Activated naive CD4-positive, alpha-beta T cell treated with anti-CD3 and anti-CD28 coated beads for 36 hours (primary cell): ENCODE measurements around the gene CPLX3. TPM values are rescaled to one million over a fixed set of nuclear protein-coding genes. Genes with fewer than 3 reads are reported as not detected.

Source experiments
- CTCF ChIA-PET: fragments of 350-600 bp; sonication (Branson Sonifier 250); formaldehyde crosslinking; loops from one replicate; lab custom pipeline; 2021; ENCODE audit warnings: antibody characterized with exemption; lab: Charles Lee
- DNase-seq: peaks from one replicate; pipeline ENCODE4 v3.0.0-alpha.2; 2020
- H3K27ac Mint-ChIP-seq: one replicate; pipeline ENCODE4 v1.8.0; 2021; ENCODE audit warnings: mild to moderate bottlenecking, mixed read lengths
- H3K27me3 Mint-ChIP-seq: one replicate; pipeline ENCODE4 v1.8.0; 2021; ENCODE audit warnings: low read depth, mixed read lengths
- H3K36me3 Mint-ChIP-seq: one replicate; pipeline ENCODE4 v1.8.0; 2021; ENCODE audit warnings: low read depth, mixed read lengths
- H3K4me1 Mint-ChIP-seq: one replicate; pipeline ENCODE4 v1.8.0; 2021; ENCODE audit warnings: low read depth, mixed read lengths
- H3K4me3 Mint-ChIP-seq: one replicate; pipeline ENCODE4 v1.8.0; 2021; ENCODE audit warnings: mild to moderate bottlenecking, moderate library complexity, mixed read lengths
- H3K9me3 Mint-ChIP-seq: one replicate; pipeline ENCODE4 v1.8.0; 2021; ENCODE audit warnings: mixed read lengths
- intact Hi-C: fragments of 100-400 bp; cut with micrococcal nuclease; formaldehyde crosslinking; loops from one replicate; pipeline ENCODE4 v1.15.1; 2023
- total RNA-seq, 2 experiments: library from RNA; stranded (reverse); gene quantifications; one replicate each; pipeline ENCODE4 v1.2.3, GENCODE V29; 2021

The CPLX3 gene, protein sequence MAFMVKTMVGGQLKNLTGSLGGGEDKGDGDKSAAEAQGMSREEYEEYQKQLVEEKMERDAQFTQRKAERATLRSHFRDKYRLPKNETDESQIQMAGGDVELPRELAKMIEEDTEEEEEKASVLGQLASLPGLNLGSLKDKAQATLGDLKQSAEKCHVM
- not detected for total RNA-seq

DNA sequence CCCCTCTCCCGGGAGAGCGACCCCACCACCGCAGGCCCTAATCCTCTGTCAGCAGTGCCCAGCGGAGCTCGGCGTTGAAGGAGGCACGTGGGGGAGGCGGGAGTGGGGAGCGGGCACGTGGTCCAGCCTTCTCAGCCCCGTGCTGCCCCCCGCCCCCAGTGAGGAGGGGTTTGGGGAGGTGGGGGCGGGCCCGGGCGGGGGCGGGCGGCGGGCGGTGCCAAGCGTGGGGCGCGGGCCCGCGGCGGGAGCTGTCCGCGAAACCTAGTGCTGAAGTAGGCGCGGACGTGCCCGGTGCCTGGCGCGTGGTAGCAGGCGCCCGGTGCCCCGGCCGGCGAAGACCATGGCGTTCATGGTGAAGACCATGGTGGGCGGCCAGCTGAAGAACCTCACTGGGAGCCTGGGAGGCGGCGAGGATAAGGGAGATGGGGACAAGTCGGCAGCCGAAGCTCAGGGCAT lies at the start of gene CPLX3:
TSS of gene CPLX3 (plus strand) at position 264 of the 456 bp plus-strand sequence. CDS start at position 341, 77 bp downstream.
- CTCF ChIA-PET, result interaction anchor here (0.5 to 2.3 kb wide), 8 partner anchors 19 to 374 kb away, joined by 3 to 5 read pairs (median 3); no protein-coding TSS in a partner anchor
- Mint-ChIP-seq H3K4me1 (peaks cover 6% of the 10 kb centered on the region), H3K9me3 (no peaks in the 10 kb centered on the region), H3K4me3 (no peak within 1 kb of the TSS), H3K27ac (no peak within 1 kb of the TSS), H3K27me3 (peaks cover 21% of the 10 kb centered on the region), H3K36me3 (no peaks in the 10 kb centered on the region)
- intact Hi-C loops, result loop anchor here (5.0 kb wide), 1 partner anchor 171 kb away; the partner anchor contains the start of gene SCAMP5
- peak; percentile 53 for DNase-seq

DNA sequence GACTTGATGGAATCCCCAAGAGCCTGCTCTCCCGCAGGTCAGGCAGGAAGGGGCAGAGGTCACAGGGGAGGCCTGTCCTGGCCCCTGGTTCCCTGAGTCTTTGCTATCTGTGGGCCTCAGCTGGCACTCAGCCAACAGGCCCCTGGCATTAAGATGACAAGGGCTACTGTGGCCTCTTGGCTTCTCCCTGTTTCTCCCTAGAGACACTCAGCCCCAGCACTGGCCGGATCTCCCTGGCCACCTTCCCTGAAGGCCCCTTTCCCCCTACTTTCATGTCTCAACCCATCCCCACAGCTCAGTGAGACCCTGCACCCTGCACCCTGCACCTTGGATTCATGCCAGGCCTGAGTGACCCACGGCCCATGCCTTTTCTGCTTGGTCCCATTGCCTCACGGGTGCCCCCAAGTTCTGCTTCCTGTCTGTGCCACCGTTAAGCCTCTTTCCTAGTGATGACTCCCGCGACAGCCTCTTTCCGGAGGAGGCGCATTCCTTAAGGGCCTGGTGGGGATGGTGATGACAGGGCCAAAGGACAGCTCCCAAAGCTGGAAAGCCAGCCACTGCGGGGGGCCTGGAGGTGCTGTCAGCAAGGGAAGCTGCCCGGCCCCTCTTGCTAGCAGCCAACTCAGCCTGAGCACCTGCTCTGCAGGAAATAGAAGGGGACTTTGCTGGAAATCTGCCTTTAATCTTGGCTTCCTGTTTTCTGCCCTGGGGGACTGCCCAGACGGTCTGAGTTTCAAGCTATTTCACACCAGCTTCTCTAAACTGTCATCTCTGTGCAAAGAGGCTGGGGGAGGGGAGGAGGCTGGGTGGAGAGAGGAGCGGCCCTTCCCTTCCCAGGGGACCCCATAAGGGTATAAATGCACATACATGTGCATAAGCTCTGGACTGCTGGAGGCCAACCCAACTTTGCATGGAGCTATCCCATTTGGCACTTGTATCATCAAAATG lies 49.3 kb upstream of the CPLX3 start:
- Mint-ChIP-seq H3K36me3 (peaks cover 12% of the 10 kb centered on the region), H3K27me3 (no peaks in the 10 kb centered on the region), H3K27ac (peak overlapping the region; percentile 96), H3K4me1 (peaks cover 75% of the 10 kb centered on the region), H3K4me3 (peak overlapping the region; percentile 90), H3K9me3 (no peaks in the 10 kb centered on the region)
- intact Hi-C loops, result loop anchor here (1.0 to 2.0 kb wide), 3 partner anchors 11 to 394 kb away; partner anchors contain the start of gene COX5A
- DNase-seq, result peak; percentile 90
- CTCF ChIA-PET, result interaction anchor here (0.6 to 29.5 kb wide), 11 partner anchors 1 to 231 kb away, joined by 3 to 1193 read pairs (median 6); partner anchors contain the start of gene CSK

DNA sequence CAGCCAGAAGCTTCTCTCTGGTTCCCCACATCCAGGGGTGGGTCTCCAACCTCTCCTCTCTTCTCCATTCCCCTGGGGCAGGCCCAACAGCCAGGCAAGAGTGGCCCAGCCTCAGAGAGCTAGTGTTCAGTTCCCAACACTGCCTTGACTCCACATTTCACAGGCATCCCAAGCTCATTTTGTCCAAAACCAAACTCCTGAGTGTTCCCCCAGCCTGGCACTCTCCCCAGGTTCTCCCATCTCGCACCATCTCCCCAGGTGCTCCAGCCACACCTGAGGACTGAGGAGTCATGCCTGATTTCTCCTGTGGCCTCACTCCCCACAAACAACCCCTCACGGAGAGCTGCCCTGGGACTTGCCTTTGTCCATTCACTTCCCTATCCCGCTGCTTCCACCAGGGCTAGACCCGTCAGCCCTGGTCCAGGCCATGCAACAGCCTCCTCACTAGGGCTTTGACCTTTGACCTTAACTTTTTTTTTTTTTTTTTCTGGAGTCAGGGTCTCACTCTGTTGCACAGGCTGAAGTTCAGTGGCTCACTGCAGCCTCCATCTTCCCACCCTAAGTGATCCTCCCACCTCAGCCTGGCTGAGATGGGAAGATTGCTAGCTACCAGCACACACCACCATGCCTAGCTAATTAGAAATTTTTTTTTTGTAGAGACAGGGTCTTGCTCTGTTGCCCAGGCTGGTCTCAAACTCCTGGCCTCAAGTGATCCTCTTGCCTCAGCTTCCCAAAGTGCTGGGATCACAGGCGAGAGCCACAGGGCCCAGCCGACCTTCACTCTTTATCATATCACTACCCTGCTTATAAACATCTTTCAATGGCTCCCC lies 48.4 kb upstream of the CPLX3 start:
- intact Hi-C loops, result loop anchor here (1.0 to 2.0 kb wide), 3 partner anchors 10 to 395 kb away; partner anchors contain the start of gene COX5A
- Mint-ChIP-seq H3K4me3 (peak overlapping the region; percentile 90), H3K27me3 (no peaks in the 10 kb centered on the region), H3K9me3 (no peaks in the 10 kb centered on the region), H3K4me1 (peaks cover 72% of the 10 kb centered on the region), H3K27ac (peak overlapping the region; percentile 96), H3K36me3 (peaks cover 17% of the 10 kb centered on the region)
- DNase-seq, result peak; percentile 19
- CTCF ChIA-PET, result interaction anchor here (0.7 to 29.5 kb wide), 11 partner anchors 1 to 161 kb away, joined by 3 to 1193 read pairs (median 6); partner anchors contain the start of gene CSK

DNA sequence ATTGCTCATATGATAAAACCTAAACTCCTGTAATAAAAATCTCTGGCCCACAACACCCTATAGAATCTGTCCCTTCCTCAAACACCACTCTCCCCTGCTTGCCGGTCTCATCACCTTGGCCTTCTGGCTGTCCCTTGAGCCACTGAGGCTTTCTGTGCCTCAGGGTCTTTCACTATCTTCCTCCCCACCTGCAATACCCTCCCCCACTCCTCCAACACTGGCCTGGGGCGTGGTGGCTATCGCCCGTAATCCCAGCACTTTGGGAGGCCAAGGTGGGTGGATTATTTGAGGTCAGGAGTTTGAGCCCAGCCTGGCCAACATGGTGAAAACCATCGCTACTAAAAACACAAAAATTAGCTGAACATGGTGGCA lies 47.8 kb upstream of the CPLX3 start:
- no peak for DNase-seq
- H3K4me1 Mint-ChIP-seq, result peaks cover 69% of the 10 kb centered on the region
- H3K36me3 Mint-ChIP-seq, result peaks cover 23% of the 10 kb centered on the region
- intact Hi-C loops, result no loop called here
- no peaks in the 10 kb centered on the region for H3K9me3 Mint-ChIP-seq
- H3K4me3 Mint-ChIP-seq, result no peak overlapping the region
- CTCF ChIA-PET, result interaction anchor here (0.7 to 29.5 kb wide), 11 partner anchors 0 to 172 kb away, joined by 3 to 1193 read pairs (median 5); partner anchors contain the start of gene CSK
- H3K27me3 Mint-ChIP-seq, result no peaks in the 10 kb centered on the region
- H3K27ac Mint-ChIP-seq, result peak overlapping the region; percentile 96

DNA sequence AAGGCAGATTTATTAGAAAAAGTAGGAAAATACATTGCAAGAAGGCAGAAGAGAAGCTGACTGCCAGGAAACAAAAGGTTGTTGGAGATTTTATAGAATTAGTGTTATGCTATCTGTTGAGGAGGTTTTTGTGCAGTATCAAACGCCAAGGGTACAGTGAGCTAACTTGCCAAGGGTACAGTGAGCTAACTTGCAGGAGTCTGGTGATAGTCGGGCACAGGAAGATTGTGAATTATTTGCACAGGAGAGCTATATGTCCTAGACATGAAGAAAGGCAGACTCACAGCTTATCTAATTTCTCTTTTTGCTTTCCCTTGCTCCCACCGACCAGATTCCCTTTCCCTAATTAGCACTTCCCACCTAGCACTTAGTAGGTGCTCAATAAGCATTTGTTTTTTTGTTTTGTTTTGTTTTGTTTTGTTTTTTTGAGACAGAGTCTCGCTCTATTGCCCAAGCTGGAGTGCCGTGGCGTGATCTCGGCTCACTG lies 47.2 kb upstream of the CPLX3 start:
- DNase-seq, result no peak
- intact Hi-C loops, result no loop called here

DNA sequence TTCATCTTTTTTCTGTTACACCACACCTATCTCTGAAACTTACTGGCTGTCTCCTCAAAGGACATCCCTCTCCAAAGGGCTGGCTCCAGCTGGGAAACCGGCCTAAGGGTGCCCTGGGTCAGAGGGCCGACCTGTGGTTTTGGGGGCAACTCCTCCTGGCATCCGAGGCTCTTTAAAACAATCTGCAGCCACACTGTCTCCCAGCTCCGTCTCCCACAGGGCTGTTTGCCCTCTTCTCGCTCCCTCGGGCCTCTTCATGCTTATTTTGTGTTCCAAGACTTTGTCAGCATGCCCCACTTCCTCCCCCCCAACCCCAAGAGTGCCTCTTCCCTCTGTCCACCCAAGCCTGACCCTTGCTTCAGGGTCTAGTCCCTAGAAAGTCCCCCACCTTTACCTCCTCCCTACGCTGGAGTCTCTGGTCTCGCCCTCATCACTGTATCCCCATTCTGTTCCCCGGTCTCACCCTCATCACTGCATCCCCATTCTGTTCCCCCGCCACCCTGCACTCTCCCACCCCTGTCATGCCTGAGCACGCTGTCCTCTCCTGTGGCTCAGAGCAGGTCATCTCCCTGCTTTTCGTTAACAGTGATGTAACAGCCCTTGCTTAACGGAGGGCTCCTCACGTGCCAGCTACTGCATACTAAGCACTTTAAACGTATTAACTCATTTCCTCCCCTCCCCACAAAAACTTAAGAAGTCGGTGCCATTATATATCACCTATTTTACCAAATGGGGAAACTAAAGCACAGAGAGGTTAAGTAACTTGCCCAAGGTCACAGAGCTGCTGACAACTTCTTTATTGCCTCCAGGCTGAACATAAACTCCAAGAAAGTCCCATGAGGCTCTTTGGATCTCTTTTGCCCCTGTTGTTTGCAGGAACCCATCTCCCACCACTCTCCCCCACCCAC lies 45.6 kb upstream of the CPLX3 start:
- Mint-ChIP-seq H3K27me3 (no peaks in the 10 kb centered on the region), H3K36me3 (peaks cover 44% of the 10 kb centered on the region), H3K9me3 (no peaks in the 10 kb centered on the region), H3K27ac (peak overlapping the region; percentile 96), H3K4me3 (peak overlapping the region; percentile 84), H3K4me1 (peaks cover 53% of the 10 kb centered on the region)
- intact Hi-C loops, result loop anchor here (1.0 to 10.0 kb wide), 3 partner anchors 20 to 844 kb away; partner anchors contain the start of genes SNUPN and ULK3
- CTCF ChIA-PET, result interaction anchor here (0.6 to 29.5 kb wide), 12 partner anchors 2 to 371 kb away, joined by 3 to 1193 read pairs (median 4); partner anchors contain the start of genes CSK and ULK3
- DNase-seq, result peak; percentile 78

More for the DNA sequence above, 47.2 kb upstream of the CPLX3 start:
- Mint-ChIP-seq H3K27me3 (no peaks in the 10 kb centered on the region), H3K9me3 (no peaks in the 10 kb centered on the region), H3K36me3 (peaks cover 28% of the 10 kb centered on the region), H3K4me3 (peak overlapping the region; percentile 84), H3K4me1 (peaks cover 63% of the 10 kb centered on the region), H3K27ac (peak overlapping the region; percentile 96)
- CTCF ChIA-PET, result interaction anchor here (0.6 to 29.5 kb wide), 11 partner anchors 1 to 233 kb away, joined by 3 to 1193 read pairs (median 5); partner anchors contain the start of gene CSK

DNA sequence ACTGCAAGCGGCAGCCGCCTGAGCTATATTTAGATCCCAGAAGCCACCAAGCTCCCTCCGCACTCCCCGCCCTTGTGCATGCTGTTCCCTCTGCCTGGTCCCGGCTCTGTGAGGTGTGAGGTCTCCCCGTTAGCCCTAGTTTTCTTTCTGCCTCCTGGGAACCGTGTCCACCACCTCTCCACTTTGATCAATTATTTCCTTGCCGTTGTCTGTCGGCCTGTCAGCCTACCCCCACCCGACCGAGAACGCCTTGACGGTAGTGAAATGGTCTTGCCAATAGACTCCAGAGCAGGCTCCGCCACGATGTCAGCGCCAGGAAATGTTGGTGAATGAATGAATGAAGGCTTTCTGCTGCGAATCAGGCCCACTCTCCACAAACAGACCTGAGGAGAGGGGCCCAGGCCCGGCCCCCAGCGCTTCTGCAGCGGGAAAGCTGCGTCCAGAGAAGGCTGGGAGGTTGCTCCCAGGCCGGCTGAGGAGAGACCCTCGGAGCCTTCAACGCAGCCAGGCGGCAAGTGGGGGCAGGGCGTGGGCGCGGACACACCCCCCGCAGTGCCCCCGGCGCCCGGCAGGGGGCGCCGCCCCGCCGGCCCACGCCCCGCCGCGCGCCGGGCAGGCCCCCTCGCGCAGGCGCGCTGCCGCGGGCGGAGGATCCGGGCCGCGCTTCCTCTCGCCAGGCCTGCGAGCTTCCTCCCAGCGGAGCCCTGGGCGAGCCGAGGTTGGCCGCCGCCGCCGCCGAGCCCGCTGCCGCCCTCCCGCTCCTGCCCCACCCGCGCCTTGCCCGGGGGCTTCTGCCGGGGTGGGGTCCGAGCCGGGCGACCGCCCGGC lies 44.8 kb upstream of the CPLX3 start, which contains the start of gene CSK:
TSS of gene CSK (plus strand) at position 650 of the 828 bp plus-strand sequence. CDS start 16,218 bp downstream, outside the sequence.
- intact Hi-C loops, result loop anchor here (1.0 to 10.0 kb wide), 3 partner anchors 19 to 843 kb away; partner anchors contain the start of genes SNUPN and ULK3
- Mint-ChIP-seq H3K9me3 (no peaks in the 10 kb centered on the region), H3K27ac (peak within 1 kb of the TSS; percentile 99), H3K4me3 (peak within 1 kb of the TSS; percentile 93), H3K36me3 (peaks cover 49% of the 10 kb centered on the region), H3K27me3 (no peaks in the 10 kb centered on the region), H3K4me1 (peaks cover 46% of the 10 kb centered on the region)
- peak; percentile 74 for DNase-seq
- CTCF ChIA-PET, result interaction anchor here (0.6 to 29.5 kb wide), 9 partner anchors 3 to 164 kb away, joined by 3 to 1193 read pairs (median 4); partner anchors contain the start of genes CSK and ULK3

DNA sequence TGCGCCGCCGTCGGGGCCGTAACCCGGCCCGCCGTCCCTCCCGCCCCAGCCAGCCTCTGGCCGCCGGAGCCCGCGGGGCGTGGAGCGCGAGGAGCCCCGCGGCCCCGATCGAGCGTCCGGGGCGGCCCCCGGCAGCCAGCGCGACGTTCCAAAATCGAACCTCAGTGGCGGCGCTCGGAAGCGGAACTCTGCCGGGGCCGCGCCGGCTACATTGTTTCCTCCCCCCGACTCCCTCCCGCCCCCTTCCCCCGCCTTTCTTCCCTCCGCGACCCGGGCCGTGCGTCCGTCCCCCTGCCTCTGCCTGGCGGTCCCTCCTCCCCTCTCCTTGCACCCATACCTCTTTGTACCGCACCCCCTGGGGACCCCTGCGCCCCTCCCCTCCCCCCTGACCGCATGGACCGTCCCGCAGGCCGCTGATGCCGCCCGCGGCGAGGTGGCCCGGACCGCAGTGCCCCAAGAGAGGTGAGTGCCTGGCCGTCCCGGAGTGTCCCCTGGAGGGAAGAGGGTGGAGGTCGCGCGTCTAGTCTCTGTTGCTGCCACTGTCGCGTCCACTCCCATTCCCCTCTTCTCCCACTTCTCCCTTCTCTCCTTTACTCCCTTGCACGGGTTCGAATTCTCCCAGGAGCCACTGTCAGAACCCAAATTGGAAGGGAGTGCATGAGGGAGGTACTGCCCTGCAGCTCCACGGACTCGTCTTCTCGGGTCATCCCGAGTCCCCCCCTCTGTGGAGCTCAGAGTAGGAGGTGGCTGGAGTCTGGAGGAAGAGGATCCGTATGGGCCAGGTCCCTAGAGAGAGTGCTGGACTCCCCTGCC lies 44.0 kb upstream of the CPLX3 start:
- Mint-ChIP-seq H3K27ac (peak overlapping the region; percentile 99), H3K27me3 (no peaks in the 10 kb centered on the region), H3K4me1 (peaks cover 43% of the 10 kb centered on the region), H3K9me3 (no peaks in the 10 kb centered on the region), H3K4me3 (peak overlapping the region; percentile 93), H3K36me3 (peaks cover 49% of the 10 kb centered on the region)
- peak; percentile 68 for DNase-seq
- CTCF ChIA-PET, result interaction anchor here (0.6 to 29.5 kb wide), 5 partner anchors 4 to 311 kb away, joined by 3 to 1193 read pairs (median 3); partner anchors contain the start of gene CSK
- intact Hi-C loops, result loop anchor here (10.0 kb wide), 1 partner anchor 842 kb away; the partner anchor contains the start of gene SNUPN
